Small intestine (tissue), 7 donors: ENCODE measurements around the gene RNASE9. TPM values are rescaled to one million over a fixed set of nuclear protein-coding genes. Genes with fewer than 3 reads are reported as not detected.
"Not testable (repeated sequence)": the region's sequence is repeated elsewhere in the genome, so short reads cannot be mapped to it uniquely, and the experiment has no call there.

ENCODE experiments used
- DNase-seq, 2 donors: peaks; one replicate each; pipeline versions ENCODE4 v3.0.0 to v3.0.0-alpha.2; 2013
- FAIRE-seq: peaks from 2 replicates; lab custom pipeline; 2012; peaks lifted over from hg19 to GRCh38; lab: Jason Lieb, UNC
- H3K27ac ChIP-seq, 3 donors: one replicate each; pipeline ENCODE4 v1.5.1; 2013; ENCODE audit warnings: low read length in 2 of 3, mild to moderate bottlenecking in 2 of 3, control low read depth in 1 of 3, inconsistent platforms in 1 of 3, low read depth in 1 of 3, moderate library complexity in 1 of 3
- H3K27me3 ChIP-seq, 3 donors: one replicate each; pipeline ENCODE4 v1.6.1; 2013; ENCODE audit warnings: low read length in 3 of 3, inconsistent platforms in 1 of 3; ENCODE audit not compliant: control insufficient read depth in 3 of 3, insufficient read depth in 3 of 3
- H3K36me3 ChIP-seq, 3 donors: one replicate each; pipeline ENCODE4 v1.6.1; 2013; ENCODE audit warnings: low read length in 3 of 3, inconsistent platforms in 1 of 3, low read depth in 1 of 3, mild to moderate bottlenecking in 1 of 3, moderate library complexity in 1 of 3; ENCODE audit not compliant: control insufficient read depth in 3 of 3, insufficient read depth in 2 of 3
- H3K4me1 ChIP-seq, 3 donors: one replicate each; pipeline ENCODE4 v1.6.1; 2013; ENCODE audit warnings: low read length in 2 of 3, inconsistent platforms in 1 of 3, low read depth in 1 of 3, mild to moderate bottlenecking in 1 of 3, moderate library complexity in 1 of 3; ENCODE audit not compliant: control insufficient read depth in 3 of 3, insufficient read depth in 2 of 3
- H3K4me3 ChIP-seq, 3 donors: one replicate each; pipeline ENCODE4 v1.5.1; 2013; ENCODE audit warnings: low read length in 3 of 3, control low read depth in 1 of 3, inconsistent platforms in 1 of 3, low read depth in 1 of 3, mild to moderate bottlenecking in 1 of 3, moderate library complexity in 1 of 3
- H3K9me3 ChIP-seq, 2 donors: one replicate each; pipeline ENCODE4 v1.6.1; 2013; ENCODE audit warnings: low read depth in 1 of 2, low read length in 1 of 2; ENCODE audit not compliant: control insufficient read depth in 2 of 2, insufficient read depth in 1 of 2
- WGBS, 3 donors: extraction: QIAGEN DNeasy Blood & Tissue Kit; methylation state at CpG; one replicate each; pipeline ENCODE4 v1.1.7; 2013; 5-methylcytosine and 5-hydroxymethylcytosine counted together
- polyA plus RNA-seq, 4 donors: library from polyadenylated mRNA; stranded (reverse) in 3 of 4; unstranded in 1 of 4; fragments of 200-250 nt in 3 of 4; fragments of 120-200 nt in 1 of 4; gene quantifications; one replicate each; pipeline versions ENCODE4 v1.2.1 to v1.2.3, GENCODE V29; 2013
- donor health status: healthy with polysubstance abuse.
- donor health status: control.
- donor health status: control.
- donor health status: Bipolar disorder and iron deficiency.
- donor health status: healthy.

RNASE9 gene
- polyA plus RNA-seq, 4 donors = not detected

GRCh38 chr14:20569066-20569465, 8.2 kb upstream of the RNASE9 start:
- FAIRE-seq (no peak), DNase-seq (no peak)
- Histone ChIP-seq H3K9me3 (peaks cover 0 to 13% of the 10 kb centered on the region in 2 donors), H3K27me3 (peaks cover 0 to 3% (median 0%) of the 10 kb centered on the region in 3 donors), H3K4me3 (no peak overlapping the region), H3K4me1 (no peaks in the 10 kb centered on the region), H3K36me3 (no peaks in the 10 kb centered on the region), H3K27ac (no peak overlapping the region)

- H3K9me3 ChIP-seq = peaks cover 0 to 13% of the 10 kb centered on the region in 2 donors
- H3K36me3 ChIP-seq = no peaks in the 10 kb centered on the region
- DNase-seq = no peak
- peaks cover 0 to 3% (median 0%) of the 10 kb centered on the region in 3 donors for H3K27me3 ChIP-seq
- FAIRE-seq = no peak
- H3K4me3 ChIP-seq = no peak overlapping the region
- 86 to 88% (median 88%) methylated on average over 3 of the region's 3 CpGs for WGBS, 3 donors
- H3K4me1 ChIP-seq = no peaks in the 10 kb centered on the region
- H3K27ac ChIP-seq = no peak overlapping the region
Observed at GRCh38 chr14:20568393-20568792, 7.5 kb upstream of the RNASE9 start.

GRCh38 chr14:20567199-20567598, 6.4 kb upstream of the RNASE9 start:
- not testable (repeated sequence) for H3K4me1 ChIP-seq, H3K27ac ChIP-seq, H3K36me3 ChIP-seq, H3K4me3 ChIP-seq, DNase-seq, FAIRE-seq, H3K27me3 ChIP-seq
- WGBS, 3 donors = 88 to 100% (median 89%) methylated on average over 1 of the region's 1 CpG
- peaks cover 0 to 13% of the 10 kb centered on the region in 2 donors for H3K9me3 ChIP-seq

GRCh38 chr14:20564501-20564997, 3.7 kb upstream of the RNASE9 start:
- Histone ChIP-seq H3K36me3 (no peaks in the 10 kb centered on the region), H3K4me1 (no peaks in the 10 kb centered on the region), H3K9me3 (peaks cover 0 to 13% of the 10 kb centered on the region in 2 donors), H3K27ac (no peak overlapping the region), H3K27me3 (peaks cover 0 to 3% (median 0%) of the 10 kb centered on the region in 3 donors), H3K4me3 (no peak overlapping the region)
- DNase-seq (no peak), FAIRE-seq (no peak)
- 87 to 95% (median 89%) methylated on average over 2 of the region's 2 CpGs for WGBS, 3 donors

- 56 to 74% (median 69%) methylated on average over 1 of the region's 1 CpG for WGBS, 3 donors
Observed at GRCh38 chr14:20563971-20564370, 3.1 kb upstream of the RNASE9 start.

GRCh38 chr14:20559461-20559904, 1.4 kb downstream of the RNASE9 start:
- WGBS, 3 donors = 49 to 60% (median 51%) methylated on average over 2 of the region's 2 CpGs

More at GRCh38 chr14:20563971-20564370, 3.1 kb upstream of the RNASE9 start:
- peaks cover 0 to 3% (median 0%) of the 10 kb centered on the region in 3 donors for H3K27me3 ChIP-seq
- H3K27ac ChIP-seq = no peak overlapping the region
- H3K4me1 ChIP-seq = no peaks in the 10 kb centered on the region
- no peak overlapping the region for H3K4me3 ChIP-seq
- no peak for FAIRE-seq
- no peaks in the 10 kb centered on the region for H3K36me3 ChIP-seq
- peaks cover 0 to 7% of the 10 kb centered on the region in 2 donors for H3K9me3 ChIP-seq
- DNase-seq = no peak

GRCh38 chr14:20557212-20557542, 3.7 kb downstream of the RNASE9 start:
- no peak overlapping the region for H3K4me3 ChIP-seq
- no peaks in the 10 kb centered on the region for H3K9me3 ChIP-seq
- WGBS, 3 donors = 49 to 58% (median 56%) methylated on average over 2 of the region's 2 CpGs
- H3K36me3 ChIP-seq = no peaks in the 10 kb centered on the region
- H3K27ac ChIP-seq = no peak overlapping the region
- DNase-seq (no peak), FAIRE-seq (no peak)
- no peaks in the 10 kb centered on the region for H3K4me1 ChIP-seq
- no peaks in the 10 kb centered on the region for H3K27me3 ChIP-seq

More at GRCh38 chr14:20559461-20559904, 1.4 kb downstream of the RNASE9 start:
- Histone ChIP-seq H3K27me3 (peaks cover 0 to under 1% (median 0%) of the 10 kb centered on the region in 3 donors), H3K9me3 (no peaks in the 10 kb centered on the region), H3K4me3 (no peak overlapping the region), H3K27ac (no peak overlapping the region), H3K4me1 (no peaks in the 10 kb centered on the region), H3K36me3 (no peaks in the 10 kb centered on the region)
- no peak for DNase-seq
- no peak for FAIRE-seq

GRCh38 chr14:20556500-20557211, 4.2 kb downstream of the RNASE9 start:
- FAIRE-seq = no peak
- no peaks in the 10 kb centered on the region for H3K9me3 ChIP-seq

More at GRCh38 chr14:20556500-20557211, 4.2 kb downstream of the RNASE9 start:
- Histone ChIP-seq H3K4me1 (no peaks in the 10 kb centered on the region), H3K27me3 (no peaks in the 10 kb centered on the region), H3K4me3 (no peak overlapping the region), H3K36me3 (no peaks in the 10 kb centered on the region), H3K27ac (no peak overlapping the region)
- WGBS, 3 donors = 68 to 75% (median 74%) methylated on average over 11 of the region's 11 CpGs
- DNase-seq = no peak
